ENCODE results near the gene IMMP2L.
"Not testable (repeated sequence)": the region's sequence is repeated elsewhere in the genome, so short reads cannot be mapped to it uniquely, and the experiment has no call there.

IMMP2L gene

GRCh38 chr7:111346219-111346618, 216.1 kb downstream of the IMMP2L start:
- Histone ChIP-seq H3K27me3 (ENCODE audit: control insufficient read depth, insufficient read depth, low read length) (no peaks in the 10 kb centered on the region), H3K9me3 (ENCODE audit: control insufficient read depth, insufficient read depth, low read length) (peaks cover 6% of the 10 kb centered on the region), H3K4me1 (ENCODE audit: control insufficient read depth, insufficient read depth, low read length) (no peaks in the 10 kb centered on the region), H3K4me3 (ENCODE audit: low read depth, low read length) (no peak overlapping the region), H3K36me3 (ENCODE audit: control insufficient read depth, insufficient read depth, low read length) (no peaks in the 10 kb centered on the region), H3K9ac (ENCODE audit: low read depth, low read length) (no peak overlapping the region)

GRCh38 chr7:111343017-111343416, 219.3 kb downstream of the IMMP2L start:
- Histone ChIP-seq H3K36me3 (ENCODE audit: control insufficient read depth, insufficient read depth, low read length) (no peaks in the 10 kb centered on the region), H3K9ac (ENCODE audit: low read depth, low read length) (no peak overlapping the region), H3K4me1 (ENCODE audit: control insufficient read depth, insufficient read depth, low read length) (no peaks in the 10 kb centered on the region), H3K27me3 (ENCODE audit: control insufficient read depth, insufficient read depth, low read length) (no peaks in the 10 kb centered on the region), H3K9me3 (ENCODE audit: control insufficient read depth, insufficient read depth, low read length) (peaks cover 6% of the 10 kb centered on the region), H3K4me3 (ENCODE audit: low read depth, low read length) (no peak overlapping the region)

- Histone ChIP-seq H3K9ac (ENCODE audit: low read depth, low read length) (no peak overlapping the region), H3K36me3 (ENCODE audit: control insufficient read depth, insufficient read depth, low read length) (no peaks in the 10 kb centered on the region), H3K27me3 (ENCODE audit: control insufficient read depth, insufficient read depth, low read length) (no peaks in the 10 kb centered on the region), H3K4me1 (ENCODE audit: control insufficient read depth, insufficient read depth, low read length) (no peaks in the 10 kb centered on the region), H3K4me3 (ENCODE audit: low read depth, low read length) (no peak overlapping the region), H3K9me3 (ENCODE audit: control insufficient read depth, insufficient read depth, low read length) (peaks cover 6% of the 10 kb centered on the region)
These were observed 223.3 kb downstream of the IMMP2L start for GRCh38 chr7:111339006-111339405.

GRCh38 chr7:111333010-111333409, 229.3 kb downstream of the IMMP2L start:
- no peaks in the 10 kb centered on the region for H3K4me1 ChIP-seq (ENCODE audit: control insufficient read depth, insufficient read depth, low read length)
- H3K4me3 ChIP-seq (ENCODE audit: low read depth, low read length), result no peak overlapping the region
- H3K27me3 ChIP-seq (ENCODE audit: control insufficient read depth, insufficient read depth, low read length), result no peaks in the 10 kb centered on the region
- no peaks in the 10 kb centered on the region for H3K9me3 ChIP-seq (ENCODE audit: control insufficient read depth, insufficient read depth, low read length)
- H3K9ac ChIP-seq (ENCODE audit: low read depth, low read length), result no peak overlapping the region
- no peaks in the 10 kb centered on the region for H3K36me3 ChIP-seq (ENCODE audit: control insufficient read depth, insufficient read depth, low read length)

- Histone ChIP-seq H3K4me3 (ENCODE audit: low read depth, low read length) (no peak overlapping the region), H3K36me3 (ENCODE audit: control insufficient read depth, insufficient read depth, low read length) (no peaks in the 10 kb centered on the region), H3K27me3 (ENCODE audit: control insufficient read depth, insufficient read depth, low read length) (no peaks in the 10 kb centered on the region), H3K9me3 (ENCODE audit: control insufficient read depth, insufficient read depth, low read length) (no peaks in the 10 kb centered on the region), H3K9ac (ENCODE audit: low read depth, low read length) (no peak overlapping the region), H3K4me1 (ENCODE audit: control insufficient read depth, insufficient read depth, low read length) (no peaks in the 10 kb centered on the region)
These were observed 232.1 kb downstream of the IMMP2L start for GRCh38 chr7:111330235-111330523.

GRCh38 chr7:111329367-111330234, 232.7 kb downstream of the IMMP2L start:
- H3K9ac ChIP-seq (ENCODE audit: low read depth, low read length), result no peak overlapping the region

GRCh38 chr7:111328487-111328886, 233.8 kb downstream of the IMMP2L start:
- Histone ChIP-seq H3K4me1 (ENCODE audit: control insufficient read depth, insufficient read depth, low read length) (no peaks in the 10 kb centered on the region), H3K9ac (ENCODE audit: low read depth, low read length) (no peak overlapping the region), H3K4me3 (ENCODE audit: low read depth, low read length) (no peak overlapping the region), H3K9me3 (ENCODE audit: control insufficient read depth, insufficient read depth, low read length) (no peaks in the 10 kb centered on the region), H3K27me3 (ENCODE audit: control insufficient read depth, insufficient read depth, low read length) (no peaks in the 10 kb centered on the region), H3K36me3 (ENCODE audit: control insufficient read depth, insufficient read depth, low read length) (no peaks in the 10 kb centered on the region)

More at GRCh38 chr7:111329367-111330234, 232.7 kb downstream of the IMMP2L start:
- H3K9me3 ChIP-seq (ENCODE audit: control insufficient read depth, insufficient read depth, low read length), result no peaks in the 10 kb centered on the region
- H3K4me1 ChIP-seq (ENCODE audit: control insufficient read depth, insufficient read depth, low read length), result no peaks in the 10 kb centered on the region
- H3K36me3 ChIP-seq (ENCODE audit: control insufficient read depth, insufficient read depth, low read length), result no peaks in the 10 kb centered on the region
- H3K4me3 ChIP-seq (ENCODE audit: low read depth, low read length), result no peak overlapping the region
- no peaks in the 10 kb centered on the region for H3K27me3 ChIP-seq (ENCODE audit: control insufficient read depth, insufficient read depth, low read length)

- H3K36me3 ChIP-seq (ENCODE audit: control insufficient read depth, insufficient read depth, low read length), result no peaks in the 10 kb centered on the region
- no peaks in the 10 kb centered on the region for H3K9me3 ChIP-seq (ENCODE audit: control insufficient read depth, insufficient read depth, low read length)
- H3K4me1 ChIP-seq (ENCODE audit: control insufficient read depth, insufficient read depth, low read length), result no peaks in the 10 kb centered on the region
- H3K4me3 ChIP-seq (ENCODE audit: low read depth, low read length), result no peak overlapping the region
- H3K9ac ChIP-seq (ENCODE audit: low read depth, low read length), result no peak overlapping the region
- no peaks in the 10 kb centered on the region for H3K27me3 ChIP-seq (ENCODE audit: control insufficient read depth, insufficient read depth, low read length)
These were observed 237.5 kb downstream of the IMMP2L start for GRCh38 chr7:111324776-111325175.

- no peaks in the 10 kb centered on the region for H3K36me3 ChIP-seq (ENCODE audit: control insufficient read depth, insufficient read depth, low read length)
- no peak overlapping the region for H3K4me3 ChIP-seq (ENCODE audit: low read depth, low read length)
- no peaks in the 10 kb centered on the region for H3K9me3 ChIP-seq (ENCODE audit: control insufficient read depth, insufficient read depth, low read length)
- no peaks in the 10 kb centered on the region for H3K27me3 ChIP-seq (ENCODE audit: control insufficient read depth, insufficient read depth, low read length)
- no peaks in the 10 kb centered on the region for H3K4me1 ChIP-seq (ENCODE audit: control insufficient read depth, insufficient read depth, low read length)
- no peak overlapping the region for H3K9ac ChIP-seq (ENCODE audit: low read depth, low read length)
These were observed 238.1 kb downstream of the IMMP2L start for GRCh38 chr7:111324228-111324627.

- not testable (repeated sequence) for H3K36me3 ChIP-seq (ENCODE audit: control insufficient read depth, insufficient read depth, low read length); H3K9me3 ChIP-seq (ENCODE audit: control insufficient read depth, insufficient read depth, low read length); H3K27me3 ChIP-seq (ENCODE audit: control insufficient read depth, insufficient read depth, low read length); H3K4me1 ChIP-seq (ENCODE audit: control insufficient read depth, insufficient read depth, low read length); H3K4me3 ChIP-seq (ENCODE audit: low read depth, low read length); H3K9ac ChIP-seq (ENCODE audit: low read depth, low read length)
These were observed 238.6 kb downstream of the IMMP2L start for GRCh38 chr7:111323670-111324069.

- Histone ChIP-seq H3K36me3 (ENCODE audit: control insufficient read depth, insufficient read depth, low read length) (no peaks in the 10 kb centered on the region), H3K9me3 (ENCODE audit: control insufficient read depth, insufficient read depth, low read length) (no peaks in the 10 kb centered on the region), H3K9ac (ENCODE audit: low read depth, low read length) (no peak overlapping the region), H3K4me1 (ENCODE audit: control insufficient read depth, insufficient read depth, low read length) (no peaks in the 10 kb centered on the region), H3K4me3 (ENCODE audit: low read depth, low read length) (no peak overlapping the region), H3K27me3 (ENCODE audit: control insufficient read depth, insufficient read depth, low read length) (no peaks in the 10 kb centered on the region)
These were observed 242.2 kb downstream of the IMMP2L start for GRCh38 chr7:111320133-111320532.

GRCh38 chr7:111312966-111313365, 249.3 kb downstream of the IMMP2L start:
- no peaks in the 10 kb centered on the region for H3K4me1 ChIP-seq (ENCODE audit: control insufficient read depth, insufficient read depth, low read length)
- H3K27me3 ChIP-seq (ENCODE audit: control insufficient read depth, insufficient read depth, low read length), result no peaks in the 10 kb centered on the region
- no peak overlapping the region for H3K9ac ChIP-seq (ENCODE audit: low read depth, low read length)
- no peak overlapping the region for H3K4me3 ChIP-seq (ENCODE audit: low read depth, low read length)
- H3K9me3 ChIP-seq (ENCODE audit: control insufficient read depth, insufficient read depth, low read length), result no peaks in the 10 kb centered on the region
- H3K36me3 ChIP-seq (ENCODE audit: control insufficient read depth, insufficient read depth, low read length), result no peaks in the 10 kb centered on the region
